Hepatocyte (in vitro differentiated cells): ENCODE measurements around the gene KCTD15. TPM values are rescaled to one million over a fixed set of nuclear protein-coding genes. Genes with fewer than 3 reads are reported as not detected.

Experiments
- DNase-seq: peaks from one replicate; pipeline ENCODE4 v3.0.0-alpha.2; 2016; ENCODE audit warnings: low spot score
- H2AFZ ChIP-seq: fragments of 200-600 bp; sonication (generic); 2 replicates; pipeline ENCODE4 v1.6.0; 2016; ENCODE audit warnings: antibody characterized with exemption, mild to moderate bottlenecking
- H3K27ac ChIP-seq: fragments of 200-600 bp; sonication (generic); 2 replicates; pipeline ENCODE4 v1.5.1; 2016; ENCODE audit warnings: mild to moderate bottlenecking
- H3K27me3 ChIP-seq: fragments of 200-600 bp; sonication (generic); 2 replicates; pipeline ENCODE4 v1.6.1; 2016
- H3K36me3 ChIP-seq: fragments of 200-600 bp; sonication (generic); replicated peaks from 2 replicates; pipeline ENCODE4 v1.5.1; 2016; ENCODE audit warnings: low read depth; ENCODE audit not compliant: insufficient read depth
- H3K4me1 ChIP-seq: fragments of 200-600 bp; sonication (generic); 2 replicates; pipeline ENCODE4 v1.5.1; 2016; ENCODE audit warnings: mild to moderate bottlenecking, moderate library complexity; ENCODE audit not compliant: insufficient read depth
- H3K4me2 ChIP-seq: fragments of 200-600 bp; sonication (generic); 2 replicates; pipeline ENCODE4 v1.6.0; 2016
- H3K4me3 ChIP-seq: fragments of 200-600 bp; sonication (generic); 2 replicates; pipeline ENCODE4 v1.5.1; 2016; ENCODE audit warnings: mild to moderate bottlenecking
- H3K79me2 ChIP-seq: fragments of 200-600 bp; sonication (generic); 2 replicates; pipeline ENCODE4 v1.6.0; 2017; ENCODE audit warnings: mild to moderate bottlenecking
- H3K9me2 ChIP-seq: fragments of 200-600 bp; sonication (generic); replicated peaks from 2 replicates; pipeline ENCODE4 v1.6.0; 2017; ENCODE audit warnings: mild to moderate bottlenecking; ENCODE audit not compliant: insufficient read depth
- H3K9me3 ChIP-seq: fragments of 200-600 bp; sonication (generic); 2 replicates; pipeline ENCODE4 v1.5.1; 2016; ENCODE audit warnings: low read depth, mild to moderate bottlenecking
- H4K20me1 ChIP-seq: fragments of 200-600 bp; sonication (generic); 2 replicates; pipeline ENCODE4 v1.6.0; 2016; ENCODE audit warnings: mild to moderate bottlenecking; ENCODE audit not compliant: insufficient read depth, poor library complexity, severe bottlenecking
- EZH2 ChIP-seq: fragments of 200-600 bp; sonication (generic); IDR thresholded peaks from 2 replicates; pipeline ENCODE4 v1.6.1; 2016; ENCODE audit warnings: antibody characterized with exemption, mild to moderate bottlenecking, borderline replicate concordance
- EZH2phosphoT487 ChIP-seq: fragments of 200-600 bp; sonication (generic); IDR thresholded peaks from one replicate; pipeline ENCODE4 v1.6.1; 2018; ENCODE audit warnings: antibody characterized with exemption, mild to moderate bottlenecking, low read depth, moderate library complexity; ENCODE audit not compliant: unreplicated experiment, severe bottlenecking
- WGBS: methylation state at CpG from one replicate; pipeline ENCODE4 v1.1.6; 2016; ENCODE audit warnings: low lambda C conversion rate; ENCODE audit errors: missing lambda C conversion rate; 5-methylcytosine and 5-hydroxymethylcytosine counted together
- polyA plus RNA-seq: library from polyadenylated mRNA; unstranded; fragments of >200 nt; fragmentation: Nextera tagmentation; extraction: Ambion mirVana; gene quantifications from 2 replicates; pipeline ENCODE4 v1.2.1, GENCODE V29; 2016
- total RNA-seq: library from RNA; depleted of rRNA; stranded (reverse); fragments of >200 nt; gene quantifications from 2 replicates; pipeline ENCODE4 v1.2.3, GENCODE V29; 2014
- TF ChIP-seq, protein P1 (sequence below): fragments of 200-600 bp; sonication (generic); IDR thresholded peaks from 2 replicates; pipeline ENCODE4 v1.5.1; 2016; ENCODE audit warnings: antibody characterized with exemption, mild to moderate bottlenecking; ENCODE audit not compliant: poor library complexity

Gene KCTD15
- total and polyA plus RNA-seq, 2 experiments from 2014 or later = 10.1 to 55.8 TPM

- TF ChIP-seq EZH2 (no peak), EZH2phosphoT487 (no peak)
- TF ChIP-seq, protein P1, sequence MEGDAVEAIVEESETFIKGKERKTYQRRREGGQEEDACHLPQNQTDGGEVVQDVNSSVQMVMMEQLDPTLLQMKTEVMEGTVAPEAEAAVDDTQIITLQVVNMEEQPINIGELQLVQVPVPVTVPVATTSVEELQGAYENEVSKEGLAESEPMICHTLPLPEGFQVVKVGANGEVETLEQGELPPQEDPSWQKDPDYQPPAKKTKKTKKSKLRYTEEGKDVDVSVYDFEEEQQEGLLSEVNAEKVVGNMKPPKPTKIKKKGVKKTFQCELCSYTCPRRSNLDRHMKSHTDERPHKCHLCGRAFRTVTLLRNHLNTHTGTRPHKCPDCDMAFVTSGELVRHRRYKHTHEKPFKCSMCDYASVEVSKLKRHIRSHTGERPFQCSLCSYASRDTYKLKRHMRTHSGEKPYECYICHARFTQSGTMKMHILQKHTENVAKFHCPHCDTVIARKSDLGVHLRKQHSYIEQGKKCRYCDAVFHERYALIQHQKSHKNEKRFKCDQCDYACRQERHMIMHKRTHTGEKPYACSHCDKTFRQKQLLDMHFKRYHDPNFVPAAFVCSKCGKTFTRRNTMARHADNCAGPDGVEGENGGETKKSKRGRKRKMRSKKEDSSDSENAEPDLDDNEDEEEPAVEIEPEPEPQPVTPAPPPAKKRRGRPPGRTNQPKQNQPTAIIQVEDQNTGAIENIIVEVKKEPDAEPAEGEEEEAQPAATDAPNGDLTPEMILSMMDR = no peak
These were observed 27.5 kb upstream of the KCTD15 start for GRCh38 chr19:33769208-33769607.

DNA sequence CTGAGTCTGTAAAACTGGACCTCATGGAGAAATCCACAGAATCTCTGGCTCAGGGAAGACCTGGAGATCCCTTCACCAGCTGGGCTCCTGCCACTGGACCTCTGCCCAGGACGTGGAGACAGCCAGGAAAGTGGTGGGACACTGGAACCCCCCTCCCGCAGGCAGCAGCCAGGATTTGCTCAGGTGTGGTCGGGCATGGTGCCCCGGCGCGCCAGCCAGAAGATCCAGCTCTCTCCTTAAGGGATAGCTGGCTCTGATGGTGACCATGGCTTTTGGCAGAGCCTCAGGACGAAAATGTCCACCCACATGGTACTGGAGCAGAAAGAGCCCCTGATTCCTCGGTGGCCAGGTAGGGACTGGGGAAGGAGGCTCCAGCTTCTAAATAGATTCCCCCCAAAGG is 26.6 kb upstream of the KCTD15 start:
- 76% methylated on average over 8 of the region's 8 CpGs for WGBS
- Histone ChIP-seq H3K9me3 (no peaks in the 10 kb centered on the region), H3K27ac (no peak overlapping the region), H3K4me3 (no peak overlapping the region), H2AFZ (no peak overlapping the region), H3K4me1 (no peaks in the 10 kb centered on the region), H3K9me2 (no peaks in the 10 kb centered on the region), H3K27me3 (peaks cover 6% of the 10 kb centered on the region), H3K79me2 (no peaks in the 10 kb centered on the region), H4K20me1 (no peaks in the 10 kb centered on the region), H3K36me3 (no peaks in the 10 kb centered on the region), H3K4me2 (no peak overlapping the region)
- TF ChIP-seq, protein P1 = no peak
- TF ChIP-seq EZH2 = no peak
- TF ChIP-seq EZH2phosphoT487 = no peak
- no peak for DNase-seq

More at GRCh38 chr19:33769208-33769607, 27.5 kb upstream of the KCTD15 start:
- H3K79me2 ChIP-seq = no peaks in the 10 kb centered on the region
- H3K4me3 ChIP-seq = no peak overlapping the region
- no peak overlapping the region for H2AFZ ChIP-seq
- DNase-seq = no peak
- H3K9me2 ChIP-seq = no peaks in the 10 kb centered on the region
- no peak overlapping the region for H3K4me2 ChIP-seq
- H4K20me1 ChIP-seq = no peaks in the 10 kb centered on the region
- no peaks in the 10 kb centered on the region for H3K4me1 ChIP-seq
- H3K27me3 ChIP-seq = peaks cover 6% of the 10 kb centered on the region
- 75% methylated on average over 6 of the region's 6 CpGs for WGBS
- H3K27ac ChIP-seq = no peak overlapping the region
- H3K9me3 ChIP-seq = no peaks in the 10 kb centered on the region
- H3K36me3 ChIP-seq = no peaks in the 10 kb centered on the region

GRCh38 chr19:33771384-33772101 is 25.1 kb upstream of the KCTD15 start:
- peaks cover 6% of the 10 kb centered on the region for H3K27me3 ChIP-seq
- no peak overlapping the region for H3K27ac ChIP-seq
- no peaks in the 10 kb centered on the region for H3K36me3 ChIP-seq
- no peaks in the 10 kb centered on the region for H3K9me2 ChIP-seq
- no peak for TF ChIP-seq EZH2
- no peak for TF ChIP-seq EZH2phosphoT487
- TF ChIP-seq, protein P1 = peak; percentile 79
- H4K20me1 ChIP-seq = no peaks in the 10 kb centered on the region
- no peak overlapping the region for H3K4me2 ChIP-seq
- peak; percentile 88 for DNase-seq
- no peak overlapping the region for H3K4me3 ChIP-seq
- no peaks in the 10 kb centered on the region for H3K4me1 ChIP-seq
- 35% methylated on average over 19 of the region's 19 CpGs for WGBS
- no peaks in the 10 kb centered on the region for H3K9me3 ChIP-seq
- no peak overlapping the region for H2AFZ ChIP-seq
- H3K79me2 ChIP-seq = no peaks in the 10 kb centered on the region
